ENCODE measurements around the gene PHF21A.
A peak's percentile ranks its signal among the peaks of the same experiment; 100 is the strongest.
"Not testable (repeated sequence)": the region's sequence is repeated elsewhere in the genome, so short reads cannot be mapped to it uniquely, and the experiment has no call there.

Gene PHF21A

DNA sequence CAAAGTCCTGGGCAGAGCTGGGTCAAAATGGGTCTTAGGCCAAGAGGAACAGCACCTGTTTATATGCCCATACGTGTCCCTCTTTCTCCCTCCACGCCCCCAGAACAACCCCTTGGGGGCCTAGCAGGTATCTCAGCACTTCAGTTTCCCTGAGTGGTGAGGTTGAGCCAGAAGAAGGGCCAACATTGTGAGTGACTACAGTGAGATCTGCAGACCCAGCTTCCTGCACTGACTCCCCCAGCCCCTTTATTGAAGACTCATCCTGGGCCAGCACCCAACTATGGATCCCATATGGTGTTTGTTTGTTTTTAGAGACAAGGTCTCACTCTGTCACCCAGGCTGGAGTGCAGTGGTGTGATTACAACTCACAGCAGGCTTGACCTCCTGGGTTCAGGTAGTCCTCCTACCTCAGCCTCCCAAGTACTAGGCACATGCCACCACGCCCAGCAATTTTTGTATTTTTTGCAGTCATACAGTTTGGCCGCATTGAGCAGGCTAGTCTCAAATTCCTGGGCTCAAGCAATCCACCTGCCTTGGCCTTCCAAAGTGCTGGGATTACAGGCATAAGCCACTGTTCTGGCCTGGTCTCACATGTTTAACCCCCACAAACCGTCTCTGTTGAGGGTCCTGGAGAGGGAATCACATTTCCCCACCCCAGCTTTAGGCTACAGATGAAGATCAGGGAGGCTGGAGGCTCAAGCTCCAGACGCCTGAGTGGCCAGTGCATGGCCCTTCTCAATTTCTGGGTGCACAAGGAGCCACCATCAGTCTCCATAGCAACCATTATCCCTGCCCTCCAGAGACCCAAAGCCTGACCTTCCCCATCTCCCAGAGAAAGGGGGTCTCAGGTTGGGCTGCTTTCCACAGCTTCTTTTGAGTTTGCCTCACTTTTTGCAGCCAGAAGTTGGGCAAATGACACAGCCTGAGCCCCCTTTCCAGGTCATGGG lies 200.4 kb downstream of the PHF21A start:
- no peak for DNase-seq (ENCODE audit: low spot score)

DNA sequence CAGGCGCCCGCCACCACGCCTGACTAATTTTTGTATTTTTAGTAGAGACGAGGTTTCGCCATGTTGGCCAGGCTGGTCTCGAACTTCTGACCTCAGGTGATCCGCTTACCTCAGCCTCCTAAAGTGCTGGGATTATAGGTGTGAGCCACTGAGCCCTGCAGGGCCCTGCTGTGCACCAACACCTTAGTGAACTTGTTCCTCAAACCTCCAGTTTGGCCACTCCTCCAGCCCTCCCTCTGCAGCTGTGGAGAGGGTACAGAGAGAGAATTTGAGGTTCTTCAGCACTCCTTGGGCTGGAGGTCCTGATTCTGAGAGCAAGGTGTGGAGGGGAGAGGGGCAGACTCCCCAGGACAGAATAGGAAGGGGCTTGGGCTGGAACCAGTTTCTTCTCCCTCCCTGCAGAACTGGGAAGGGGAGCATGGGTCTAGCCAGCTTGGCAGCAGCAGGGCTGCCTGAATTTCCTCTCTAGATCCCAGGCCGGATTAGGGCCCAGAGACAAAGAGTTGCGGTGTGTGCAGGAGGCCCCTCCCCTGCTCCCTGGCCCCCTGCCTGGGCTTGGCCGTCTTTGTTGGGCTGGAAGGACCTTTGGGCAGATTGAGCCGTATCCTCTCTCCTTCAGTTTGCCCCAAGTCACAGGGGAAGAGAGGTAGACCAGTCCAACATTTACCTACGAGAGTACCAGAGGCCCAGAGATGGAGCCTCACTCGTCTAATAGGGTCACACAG lies 201.3 kb downstream of the PHF21A start:
- no peak for DNase-seq (ENCODE audit: low spot score)

DNA sequence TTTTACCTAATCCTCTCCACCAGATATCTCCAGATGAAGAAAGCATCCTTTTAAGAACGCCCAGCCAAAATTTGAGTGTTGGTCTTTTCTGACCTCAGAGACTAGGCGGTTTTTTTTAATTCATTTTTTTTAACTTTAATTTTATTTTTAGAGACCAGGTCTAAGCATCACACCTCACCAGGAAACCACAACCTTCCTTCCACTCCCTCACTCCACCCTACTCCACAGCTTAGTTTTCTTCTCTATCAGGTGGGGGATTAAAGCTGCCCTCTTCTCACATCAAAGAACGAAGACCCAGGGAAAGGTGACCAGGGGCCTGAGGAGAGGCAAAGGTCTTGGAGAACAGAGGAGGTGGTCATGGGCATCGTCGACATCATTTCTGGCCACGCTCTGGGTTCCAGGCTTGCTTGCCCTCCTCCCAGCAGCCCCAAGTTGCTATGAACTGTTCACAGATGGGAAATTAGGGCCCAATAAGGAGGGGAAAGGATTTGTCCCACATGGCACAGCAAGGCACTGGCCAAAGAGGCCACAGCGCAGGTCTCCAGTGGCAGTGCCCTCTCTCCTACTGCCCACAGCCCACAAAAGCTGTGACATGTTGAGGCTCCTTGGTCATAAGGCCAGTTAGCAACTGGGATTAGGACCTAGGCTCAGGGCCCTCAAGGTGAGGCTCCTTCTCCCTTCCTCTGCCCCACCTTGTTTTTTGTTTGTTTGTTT lies 202.1 kb downstream of the PHF21A start:
- DNase-seq (ENCODE audit: low spot score) = no peak

DNA sequence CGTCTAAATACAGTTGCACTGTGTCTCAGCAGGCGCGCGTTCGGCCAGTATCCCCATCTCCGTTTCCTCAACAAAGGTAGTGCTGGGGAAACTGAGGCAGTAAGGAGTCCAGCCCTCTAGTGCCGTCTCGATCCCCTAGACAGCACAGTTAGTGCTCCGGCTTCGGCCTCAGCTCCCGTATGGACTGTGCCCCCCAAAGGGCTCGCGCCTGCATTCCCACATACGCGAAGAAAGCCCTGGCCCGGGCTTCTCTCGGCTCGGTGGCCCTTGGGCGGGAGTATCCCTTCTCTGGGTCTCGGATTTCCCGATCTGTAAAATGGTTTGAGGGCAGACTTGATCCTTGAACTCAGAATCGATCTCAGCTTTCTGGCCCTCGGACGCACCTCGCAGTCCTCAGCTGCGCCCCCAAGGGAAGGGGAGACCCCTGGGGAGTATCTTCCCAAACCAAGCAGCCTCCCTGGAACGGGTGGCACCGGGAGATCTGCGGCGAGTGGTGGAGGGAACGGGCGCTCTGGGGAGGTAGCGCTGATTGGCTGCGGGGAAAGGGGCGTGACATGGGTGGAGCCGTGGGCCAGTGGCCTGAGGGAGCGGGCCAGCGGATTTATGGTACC lies 202.8 kb downstream of the PHF21A start:
- peak; percentile 94 for DNase-seq (ENCODE audit: low spot score)

DNA sequence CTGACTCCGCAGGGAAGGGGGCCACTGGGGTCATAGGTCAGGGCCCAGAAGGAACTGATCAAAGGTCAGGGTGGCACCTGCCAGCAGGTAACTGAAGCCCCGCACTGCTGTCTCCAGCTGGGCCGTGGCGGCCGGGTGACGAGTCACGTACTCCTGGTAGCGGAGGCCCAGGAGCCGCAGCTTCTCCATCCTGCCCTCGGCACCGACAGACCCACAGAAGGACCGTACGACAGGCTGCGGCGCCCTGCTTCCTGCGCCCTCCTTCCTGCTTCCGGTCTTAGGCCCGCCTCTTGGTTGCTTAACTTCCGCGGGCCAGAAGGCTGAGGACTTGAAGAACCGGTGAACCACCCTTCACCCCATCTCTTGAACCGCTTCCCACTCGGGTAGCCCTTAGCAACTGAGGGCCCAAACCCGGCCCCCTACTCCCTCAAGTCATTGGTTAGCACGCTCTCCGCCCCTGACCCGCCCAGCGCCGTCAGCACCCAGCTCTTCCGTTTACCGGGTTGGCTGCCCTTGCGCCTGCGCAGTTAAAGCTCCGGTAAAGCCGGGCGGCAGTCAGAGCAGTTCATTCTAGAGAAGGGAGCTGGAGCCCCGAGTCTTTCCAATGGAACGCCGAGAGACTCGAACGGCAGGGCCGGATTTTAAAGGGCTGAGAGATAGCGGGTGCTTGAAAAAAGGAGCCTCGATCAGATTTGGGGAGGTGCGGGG lies 203.5 kb downstream of the PHF21A start, which contains the start of gene PEX16:
TSS of gene PEX16 (minus strand) at position 255 of the 708 bp plus-strand sequence. CDS start at position 189, 66 bp downstream.
- peak; percentile 98 for DNase-seq (ENCODE audit: low spot score)

DNA sequence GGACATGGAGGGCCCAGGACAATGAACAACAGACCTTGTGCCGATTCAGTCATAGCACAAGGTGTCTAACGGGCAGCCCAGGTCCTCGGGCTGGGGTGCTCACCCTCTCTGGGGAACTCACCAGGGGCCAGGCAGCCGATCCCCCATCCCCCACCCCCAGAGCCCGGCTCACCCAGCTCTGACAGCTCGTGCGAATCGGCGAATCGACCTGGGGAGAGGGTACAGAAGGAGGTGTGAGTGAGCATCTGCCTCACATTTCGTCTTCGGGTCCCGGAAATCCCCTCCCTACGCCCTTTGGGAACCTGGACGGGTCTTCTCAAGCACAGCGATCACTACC lies 204.0 kb downstream of the PHF21A start:
- no peak for DNase-seq (ENCODE audit: low spot score)

DNA sequence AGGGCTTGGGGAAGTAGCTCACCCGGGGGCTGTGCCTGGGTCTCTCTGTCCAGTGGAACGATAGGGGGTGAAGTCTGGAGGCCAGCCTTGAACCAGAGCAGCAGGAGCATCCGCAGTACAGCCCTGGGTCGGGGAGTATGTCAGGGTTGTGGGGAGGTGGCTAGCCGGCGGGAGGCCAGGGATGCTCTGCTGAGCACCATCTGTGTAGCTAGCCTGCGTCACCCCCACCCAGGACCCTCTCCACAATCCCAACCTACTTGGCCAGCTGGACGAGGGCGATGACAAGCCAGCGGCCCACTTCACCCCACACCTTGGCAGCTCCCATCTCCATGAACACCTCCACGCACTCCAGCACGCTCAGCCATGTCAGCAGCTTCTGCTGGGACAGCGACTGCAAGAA lies 205.8 kb downstream of the PHF21A start:
- DNase-seq (ENCODE audit: low spot score) = no peak

DNA sequence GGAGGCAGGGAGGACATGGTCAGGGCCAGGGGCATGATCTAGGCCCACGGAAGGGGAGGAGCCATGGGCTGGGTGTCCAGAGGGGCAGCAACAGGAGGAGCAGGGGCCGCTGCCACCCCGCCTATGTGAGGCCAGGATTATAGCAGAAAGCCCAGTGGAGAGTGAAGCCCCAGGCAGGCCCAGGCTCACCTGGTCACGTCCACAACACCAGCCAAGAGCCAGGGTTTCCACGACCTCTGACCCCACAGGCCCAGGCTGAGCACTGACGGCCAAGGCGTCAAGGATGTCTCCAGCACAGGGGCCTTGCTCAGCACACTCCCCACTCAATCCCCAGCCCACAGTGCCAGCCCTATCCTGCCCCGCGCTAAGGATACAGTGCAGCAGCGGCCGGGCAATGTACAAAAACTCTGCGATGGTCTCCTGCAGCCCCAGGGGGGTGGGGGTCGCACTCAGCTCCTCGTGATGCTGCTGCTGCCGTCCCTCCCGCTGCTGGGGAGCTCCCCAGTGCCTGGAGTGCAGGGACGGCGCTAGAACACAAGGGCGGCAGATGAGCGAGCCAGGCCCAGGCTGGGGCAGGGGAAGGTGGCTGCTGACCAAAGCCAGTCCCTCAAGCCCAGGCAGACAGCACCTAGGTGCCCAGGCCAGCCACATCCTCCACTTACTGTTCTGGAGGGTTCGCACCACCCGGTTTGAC lies 207.2 kb downstream of the PHF21A start:
- DNase-seq (ENCODE audit: low spot score) = no peak

DNA sequence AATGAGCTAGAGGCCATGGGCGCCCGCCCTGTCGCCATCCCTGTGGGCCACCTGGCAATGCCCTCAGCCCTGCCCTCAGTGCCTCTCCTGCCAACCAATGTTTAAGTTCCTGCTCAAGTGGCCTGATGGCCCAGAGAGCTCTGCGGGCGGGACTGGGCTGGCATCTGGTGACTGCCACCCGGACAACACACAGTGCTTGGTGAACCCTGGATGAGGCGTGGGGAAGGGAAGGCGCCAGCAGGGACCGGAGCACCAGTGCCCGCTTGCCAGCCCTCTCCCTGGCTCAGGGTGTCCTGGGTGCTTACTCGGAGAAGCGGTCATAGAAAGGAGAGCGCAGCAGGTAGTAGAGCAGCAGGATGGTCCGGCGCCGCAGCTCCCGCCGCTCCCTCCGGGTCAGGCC lies 207.7 kb downstream of the PHF21A start:
- no peak for DNase-seq (ENCODE audit: low spot score)

DNA sequence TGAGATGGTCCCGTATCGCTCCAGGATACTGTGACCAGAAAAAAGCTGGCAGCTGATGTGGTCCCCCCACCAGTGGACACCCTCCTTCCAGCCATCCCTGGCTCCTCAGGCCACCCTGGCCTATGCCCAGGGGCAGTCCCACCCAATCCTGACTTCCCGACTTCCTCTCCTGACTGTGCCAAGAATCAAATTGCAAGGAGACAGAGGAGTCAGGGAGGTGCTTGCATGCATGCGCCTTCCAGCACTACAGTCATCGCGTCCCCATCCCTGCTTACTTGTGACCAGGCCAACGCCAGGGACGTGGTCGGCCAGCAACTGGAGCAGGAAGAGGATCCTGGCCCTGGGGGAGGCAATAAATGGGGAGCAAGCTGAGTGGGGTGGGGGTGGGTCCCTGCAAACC lies 210.6 kb downstream of the PHF21A start:
- DNase-seq (ENCODE audit: low spot score) = no peak

DNA sequence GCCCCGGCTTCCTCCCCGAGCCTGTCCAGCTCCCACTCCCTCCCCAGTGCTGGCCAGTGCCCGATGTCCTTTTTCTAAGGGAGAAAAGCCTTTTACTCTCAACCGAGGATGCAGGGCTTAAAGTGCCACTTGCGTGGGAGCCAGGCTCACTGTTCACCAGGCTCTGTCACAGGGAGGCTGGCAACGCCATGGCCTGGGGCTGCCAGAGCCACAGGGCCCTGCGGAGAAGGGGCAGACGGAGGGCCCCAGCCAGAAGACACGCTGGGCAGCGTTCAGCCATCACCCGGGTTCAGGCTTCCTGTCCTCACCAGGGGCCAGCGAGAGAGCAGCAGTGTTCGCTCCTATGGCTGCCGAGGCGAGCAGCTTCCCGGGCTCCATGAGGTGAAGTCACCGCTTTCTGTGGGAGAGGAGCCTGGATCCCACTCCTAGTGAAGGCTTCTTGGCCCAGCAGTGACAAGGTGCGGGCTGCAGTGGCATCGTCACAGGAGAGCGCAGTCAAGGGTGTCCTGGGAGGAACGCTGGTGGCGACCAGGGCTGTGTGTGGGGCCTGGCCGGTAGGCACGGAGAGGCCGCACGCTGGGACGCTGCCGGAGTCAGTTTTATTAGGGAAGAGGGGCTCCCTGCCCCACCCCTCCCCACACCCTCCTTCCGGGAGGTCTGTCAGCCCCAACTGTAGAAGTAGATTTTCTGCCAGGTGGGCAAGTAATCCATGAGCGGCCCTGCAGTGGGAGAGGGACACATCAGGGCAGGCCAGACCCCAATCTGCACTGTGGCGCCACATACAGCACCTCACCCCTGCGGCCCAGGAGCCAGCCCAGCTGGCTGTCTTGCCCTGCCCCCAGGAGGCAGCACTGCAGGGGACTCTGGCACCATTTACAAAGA lies 211.4 kb downstream of the PHF21A start:
- no peak for DNase-seq (ENCODE audit: low spot score)

DNA sequence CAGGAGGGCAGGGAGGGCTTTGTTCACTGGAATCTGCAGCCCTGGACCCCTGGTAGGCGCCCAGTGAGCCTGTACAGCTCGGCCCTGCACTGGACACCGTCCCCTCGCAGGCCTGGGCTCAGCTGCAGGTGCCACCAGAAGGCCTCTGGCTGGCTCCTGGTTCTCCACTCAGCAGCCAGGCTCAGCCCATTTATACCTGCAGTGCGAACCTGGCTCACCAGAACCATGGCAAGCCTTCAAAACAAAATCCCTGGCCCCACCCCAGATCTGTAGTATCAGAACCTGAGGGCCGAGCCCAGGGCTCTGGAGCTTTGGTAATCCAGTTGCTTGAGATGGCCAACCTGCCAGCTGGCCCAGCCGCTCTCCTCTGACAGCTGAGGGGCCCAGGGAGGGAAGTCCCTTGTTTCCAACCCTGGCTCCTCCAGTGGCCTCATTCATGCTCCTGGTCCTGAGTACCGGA lies 213.3 kb downstream of the PHF21A start:
- DNase-seq (ENCODE audit: low spot score) = no peak

DNA sequence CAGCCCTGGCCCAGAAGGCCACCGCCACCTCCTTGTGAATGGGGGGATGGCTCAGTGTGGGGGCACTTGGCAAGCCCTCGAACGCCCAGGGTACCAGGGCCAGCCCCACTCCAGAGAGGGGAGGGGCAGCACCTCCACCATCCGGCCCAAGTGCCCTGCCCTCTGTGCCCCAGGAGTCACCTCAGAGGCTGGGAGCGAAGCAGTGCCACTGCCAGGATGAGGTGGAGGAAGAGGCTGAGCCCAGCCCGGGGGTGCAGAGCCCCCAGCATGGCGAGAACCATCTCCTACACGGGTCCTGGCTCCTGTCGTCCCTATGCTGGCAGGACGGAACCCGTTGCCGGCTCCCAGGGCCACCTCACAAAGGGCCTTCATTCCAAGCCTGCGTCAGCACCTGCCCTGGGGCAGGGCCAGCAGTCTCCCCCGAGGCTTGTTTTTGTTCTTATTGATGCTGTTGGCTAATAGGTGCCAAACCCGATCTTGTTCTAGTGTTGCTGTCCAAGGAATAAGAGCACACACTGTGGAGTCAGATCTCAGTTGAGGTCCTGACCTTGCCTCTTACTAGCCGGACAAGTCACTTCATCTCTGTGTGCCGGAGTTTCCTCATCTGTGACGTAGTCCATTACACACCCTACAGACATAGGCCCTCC lies 214.2 kb downstream of the PHF21A start, which contains the start of gene FREY1:
TSS of gene FREY1 (minus strand) at position 307 of the 647 bp plus-strand sequence. CDS start at position 281, 26 bp downstream.
- DNase-seq (ENCODE audit: low spot score) = no peak

DNA sequence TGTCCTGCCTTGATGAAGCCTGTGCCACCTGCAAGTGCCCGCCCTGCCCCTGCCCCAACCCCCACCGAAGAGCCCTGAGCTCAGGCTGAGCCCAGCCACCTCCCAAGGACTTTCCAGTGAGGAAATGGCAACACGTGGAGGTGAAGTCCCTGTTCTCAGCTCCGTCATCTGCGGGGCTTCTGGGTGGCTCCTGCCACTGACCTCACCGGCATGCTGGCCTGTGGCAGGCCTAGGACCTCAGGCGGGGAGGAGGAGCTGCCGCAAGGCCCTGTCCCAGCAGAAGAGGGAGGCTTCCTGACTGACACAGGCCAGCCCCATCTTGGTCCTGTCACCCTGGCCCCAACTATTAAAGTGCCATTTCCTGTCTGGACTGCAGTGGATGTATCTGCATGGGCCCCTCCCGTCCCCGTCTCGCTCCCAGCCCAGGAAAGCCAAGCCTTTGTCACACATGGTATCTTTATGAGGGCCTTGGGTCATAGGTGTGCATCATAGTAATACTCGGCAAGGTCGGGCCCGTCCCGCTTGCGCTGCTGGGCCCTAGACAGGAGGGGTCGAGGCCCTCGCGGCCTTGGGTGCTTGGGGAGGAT lies 215.1 kb downstream of the PHF21A start:
- DNase-seq (ENCODE audit: low spot score) = no peak

DNA sequence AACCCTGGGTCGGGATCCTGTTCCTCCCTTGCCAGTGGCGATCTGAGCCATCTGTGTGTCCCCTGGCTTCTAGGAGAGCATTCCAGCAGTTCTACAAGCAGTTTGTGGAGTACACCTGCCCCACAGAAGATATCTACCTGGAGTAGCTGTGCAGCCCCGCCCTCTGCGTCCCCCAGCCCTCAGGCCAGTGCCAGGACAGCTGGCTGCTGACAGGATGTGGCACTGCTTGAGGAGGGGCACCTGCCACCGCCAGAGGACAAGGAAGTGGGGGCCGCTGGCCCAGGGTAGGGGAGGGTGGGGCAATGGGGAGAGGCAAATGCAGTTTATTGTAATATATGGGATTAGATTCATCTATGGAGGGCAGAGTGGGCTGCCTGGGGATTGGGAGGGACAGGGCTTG lies 215.7 kb downstream of the PHF21A start:
- DNase-seq (ENCODE audit: low spot score) = not testable (repeated sequence)

DNA sequence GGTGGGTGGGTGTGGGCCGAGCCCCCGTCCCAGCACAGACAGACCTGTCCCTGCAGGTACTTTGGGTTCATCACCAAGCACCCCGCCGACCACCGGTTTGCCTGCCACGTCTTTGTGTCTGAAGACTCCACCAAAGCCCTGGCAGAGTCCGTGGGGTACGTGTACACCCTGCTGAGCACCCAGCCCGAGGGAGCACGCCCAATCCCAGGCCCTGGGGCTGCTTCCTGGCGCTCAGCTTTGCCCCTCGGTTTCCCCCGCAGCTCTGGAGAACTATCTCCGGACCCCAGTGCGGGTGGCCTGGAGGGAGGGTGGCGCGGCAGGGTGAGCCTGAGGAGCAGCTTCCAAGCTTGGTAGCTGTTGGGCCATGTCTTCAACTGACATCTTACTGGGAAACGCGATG lies 216.2 kb downstream of the PHF21A start:
- DNase-seq (ENCODE audit: low spot score) = no peak

DNA sequence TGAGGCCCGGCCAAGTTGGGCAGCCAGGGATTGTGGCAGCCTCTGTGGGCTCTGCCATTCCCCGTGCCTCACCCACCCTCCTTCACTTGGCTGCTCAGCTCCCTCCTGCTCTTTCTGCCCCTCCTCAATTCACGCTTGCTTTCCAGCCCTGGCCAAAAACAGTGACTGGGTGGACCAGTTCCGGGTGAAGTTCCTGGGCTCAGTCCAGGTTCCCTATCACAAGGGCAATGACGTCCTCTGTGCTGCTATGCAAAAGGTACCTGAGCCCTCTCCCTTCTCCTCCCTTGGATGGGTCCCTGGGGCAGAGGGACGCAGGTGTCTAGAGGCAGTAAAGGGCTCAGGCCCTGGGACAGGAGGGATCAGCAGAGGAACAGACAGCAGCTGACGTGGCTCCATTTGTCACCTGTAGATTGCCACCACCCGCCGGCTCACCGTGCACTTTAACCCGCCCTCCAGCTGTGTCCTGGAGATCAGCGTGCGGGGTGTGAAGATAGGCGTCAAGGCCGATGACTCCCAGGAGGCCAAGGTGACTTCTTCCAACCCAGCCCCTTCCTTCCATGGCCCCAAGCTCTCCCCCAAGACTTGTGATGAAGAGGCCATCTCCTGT lies 216.8 kb downstream of the PHF21A start:
- DNase-seq (ENCODE audit: low spot score) = no peak

All from Ammon's horn (tissue), 1 donor.